ENCODE results near the gene ZNF554.

The ZNF554 gene

DNA sequence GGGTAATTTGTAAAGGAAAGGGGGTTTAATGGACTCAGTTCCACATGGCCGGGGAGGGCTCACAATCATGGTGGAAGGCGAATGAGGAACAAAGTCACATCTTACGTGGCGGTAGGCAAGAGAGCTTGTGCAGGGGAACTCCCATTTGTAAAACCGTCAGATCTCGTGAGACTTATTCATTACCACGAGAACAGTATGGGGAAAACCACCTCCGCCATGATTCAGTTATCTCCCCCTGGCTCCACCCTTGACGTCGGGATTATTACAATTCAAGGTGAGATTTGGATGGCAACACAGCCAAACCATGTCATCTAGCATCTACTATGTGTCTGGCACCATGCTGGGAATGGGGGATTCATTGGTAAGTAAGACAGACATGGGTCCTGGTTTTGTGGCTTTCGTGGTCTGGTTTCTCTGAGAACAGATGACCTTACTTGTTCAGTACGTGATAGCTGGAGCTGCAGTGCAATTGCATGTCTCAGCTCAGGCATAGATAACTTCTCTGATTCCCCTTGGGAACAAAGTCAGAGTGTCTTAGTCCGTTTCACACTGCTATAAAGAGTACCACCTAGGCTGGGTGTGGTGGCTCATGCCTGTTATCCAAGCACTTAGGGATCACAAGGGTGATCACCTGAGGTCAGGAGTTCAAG is 8.3 kb downstream of the ZNF554 start:
- no peak for DNase-seq (ENCODE audit: low spot score)

DNA sequence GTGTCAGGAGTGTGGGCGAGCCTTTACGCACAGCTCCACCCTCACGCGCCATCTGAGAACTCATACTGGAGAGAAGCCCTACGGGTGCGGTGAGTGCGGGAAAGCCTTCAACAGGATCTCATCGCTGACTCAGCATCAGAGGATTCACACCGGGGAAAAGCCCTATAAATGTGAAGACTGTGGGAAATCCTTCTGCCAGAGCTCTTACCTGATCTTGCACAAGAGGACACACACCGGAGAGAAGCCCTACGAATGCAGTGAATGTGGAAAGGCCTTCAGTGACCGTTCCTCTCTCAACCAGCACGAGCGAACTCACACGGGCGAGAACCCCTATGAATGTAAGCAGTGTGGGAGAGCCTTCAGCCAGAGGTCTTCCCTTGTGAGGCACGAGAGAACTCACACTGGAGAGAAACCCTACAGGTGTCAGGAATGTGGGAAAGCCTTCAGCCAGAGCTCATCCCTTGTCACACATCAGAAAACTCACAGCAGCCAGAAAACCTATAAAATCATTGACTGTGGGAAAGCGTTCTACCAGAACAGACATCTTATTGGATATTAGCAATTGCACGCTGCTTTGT is 14.7 kb downstream of the ZNF554 start:
- DNase-seq (ENCODE audit: low spot score) = no peak

DNA sequence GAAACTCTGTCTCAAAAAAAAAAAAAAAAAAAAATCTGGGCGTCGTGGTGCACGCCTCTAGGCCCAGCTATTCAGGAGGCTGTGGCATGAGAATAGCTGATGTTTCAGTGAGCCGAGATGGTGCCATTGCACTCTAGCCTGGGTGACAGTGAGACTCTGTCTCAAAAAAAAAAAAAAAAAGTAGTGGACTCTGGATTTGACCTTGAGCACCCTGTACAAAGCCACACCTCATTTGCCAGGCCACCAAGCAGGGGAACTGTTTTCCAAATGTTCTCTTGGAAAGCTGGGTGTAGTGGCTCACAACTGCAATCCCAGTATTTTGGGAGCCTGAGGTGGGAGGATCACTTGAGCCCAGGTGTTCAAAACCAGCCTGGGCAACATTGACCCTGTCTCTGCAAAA is 17.8 kb downstream of the ZNF554 start:
- DNase-seq (ENCODE audit: low spot score) = no peak

DNA sequence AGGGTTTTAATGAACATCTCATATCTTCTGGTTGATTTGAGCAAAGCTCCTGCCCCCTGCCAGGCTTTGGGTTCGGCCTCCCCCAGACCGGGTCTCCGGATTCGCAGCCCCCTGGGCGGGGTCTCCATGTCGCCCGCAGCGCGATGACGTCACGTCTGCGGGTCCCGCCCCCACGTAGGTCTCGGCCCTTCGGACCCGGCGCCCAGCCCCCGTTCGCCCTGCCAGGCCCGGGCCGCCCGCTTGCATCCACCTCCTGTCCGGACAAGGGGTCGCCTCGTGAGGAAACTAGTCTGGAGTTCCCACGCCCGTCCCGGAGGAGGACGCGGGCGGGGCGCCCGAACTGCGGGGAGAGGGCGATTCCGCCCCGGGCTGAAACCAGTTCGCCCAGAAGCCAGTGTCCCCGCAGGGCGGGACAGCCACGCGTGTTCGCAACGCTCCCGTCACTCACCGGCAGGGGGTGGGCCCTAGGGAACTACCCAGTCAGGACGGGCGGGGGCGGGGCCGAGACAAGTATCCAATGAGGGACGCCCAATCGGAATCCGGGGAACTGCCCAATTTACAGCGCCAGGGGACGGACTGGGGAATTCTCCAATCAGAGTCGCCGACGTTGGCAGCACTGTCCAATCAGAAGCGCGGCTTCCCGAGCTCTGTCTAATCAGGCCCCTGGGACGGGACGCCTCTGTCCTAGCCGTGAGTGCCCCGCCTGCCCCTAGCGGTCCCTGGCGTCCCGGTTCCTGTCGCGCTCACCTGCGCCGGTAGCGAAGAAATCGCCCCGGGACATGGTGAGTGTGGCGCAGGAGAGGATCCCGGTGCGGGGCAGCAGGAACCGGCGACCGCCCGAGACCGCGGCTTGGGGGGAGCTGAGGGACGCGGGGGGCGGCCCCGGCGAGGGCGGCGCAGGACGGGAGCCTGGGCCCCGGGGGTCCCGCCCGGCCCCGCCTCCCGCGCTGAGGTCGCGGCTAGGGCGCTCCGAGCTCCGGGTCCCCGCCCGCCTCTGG is 21.4 kb downstream of the ZNF554 start, which contains the start of gene ZNF555:
ZNF555 (plus strand) TSS at position 682 of the 998 bp plus-strand sequence; CDS start at position 780, 98 bp downstream.
- DNase-seq (ENCODE audit: low spot score) = peak; percentile 99

DNA sequence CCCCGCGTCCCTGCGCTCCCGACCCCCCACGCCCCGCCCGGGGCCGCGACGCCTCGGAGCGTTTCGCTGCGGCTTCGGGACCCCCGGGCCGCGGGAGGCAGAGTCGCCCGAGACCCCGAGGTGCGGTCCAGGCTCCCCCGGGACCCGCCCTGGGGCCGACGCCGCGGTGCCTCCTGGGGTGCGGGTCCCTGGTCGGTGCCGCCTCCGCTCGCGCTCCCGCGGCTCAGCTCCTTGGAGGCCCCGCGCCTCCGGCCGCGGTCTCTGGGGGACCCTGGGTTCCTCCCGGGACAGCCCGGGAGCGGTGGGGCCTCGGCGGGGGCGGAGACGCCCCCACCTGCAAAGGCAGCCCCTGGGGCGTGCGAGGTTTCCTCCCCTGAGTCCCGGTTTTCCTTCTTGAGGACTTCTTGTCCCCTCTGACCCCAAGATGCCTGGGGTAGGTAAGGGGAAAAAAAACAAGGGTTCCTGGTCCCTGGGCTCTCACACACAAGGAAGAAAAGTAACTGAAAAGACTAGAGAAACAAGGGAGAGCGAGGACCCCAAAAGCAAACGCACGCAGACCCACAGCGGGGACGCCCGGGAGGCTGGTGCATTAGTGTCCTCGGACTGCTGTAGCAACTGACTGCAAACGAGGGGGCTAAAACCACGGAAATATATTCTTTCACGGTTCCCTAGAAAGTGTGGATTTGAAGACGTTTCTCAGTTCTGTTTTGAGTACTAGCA is 22.3 kb downstream of the ZNF554 start:
- no peak for DNase-seq (ENCODE audit: low spot score)

DNA sequence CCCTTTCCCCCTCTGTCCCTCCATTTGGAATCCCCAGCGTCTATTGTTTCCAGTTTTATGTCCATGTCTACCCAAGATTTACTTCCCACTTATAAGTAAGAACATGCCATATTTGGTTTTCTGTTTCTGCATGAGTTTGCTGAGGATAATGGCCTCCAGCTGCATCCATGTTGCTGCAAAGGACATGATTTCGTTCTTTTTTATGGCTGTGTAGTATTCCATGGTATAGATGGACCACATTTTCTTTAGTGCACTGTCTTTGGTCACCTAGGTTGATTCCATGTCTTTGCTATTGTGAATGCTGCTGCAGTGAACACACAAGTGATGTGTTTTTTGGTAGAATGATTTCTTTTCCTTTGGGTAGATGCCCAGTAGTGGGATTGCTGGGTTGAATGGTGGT is 25.4 kb downstream of the ZNF554 start:
- DNase-seq (ENCODE audit: low spot score) = no peak

DNA sequence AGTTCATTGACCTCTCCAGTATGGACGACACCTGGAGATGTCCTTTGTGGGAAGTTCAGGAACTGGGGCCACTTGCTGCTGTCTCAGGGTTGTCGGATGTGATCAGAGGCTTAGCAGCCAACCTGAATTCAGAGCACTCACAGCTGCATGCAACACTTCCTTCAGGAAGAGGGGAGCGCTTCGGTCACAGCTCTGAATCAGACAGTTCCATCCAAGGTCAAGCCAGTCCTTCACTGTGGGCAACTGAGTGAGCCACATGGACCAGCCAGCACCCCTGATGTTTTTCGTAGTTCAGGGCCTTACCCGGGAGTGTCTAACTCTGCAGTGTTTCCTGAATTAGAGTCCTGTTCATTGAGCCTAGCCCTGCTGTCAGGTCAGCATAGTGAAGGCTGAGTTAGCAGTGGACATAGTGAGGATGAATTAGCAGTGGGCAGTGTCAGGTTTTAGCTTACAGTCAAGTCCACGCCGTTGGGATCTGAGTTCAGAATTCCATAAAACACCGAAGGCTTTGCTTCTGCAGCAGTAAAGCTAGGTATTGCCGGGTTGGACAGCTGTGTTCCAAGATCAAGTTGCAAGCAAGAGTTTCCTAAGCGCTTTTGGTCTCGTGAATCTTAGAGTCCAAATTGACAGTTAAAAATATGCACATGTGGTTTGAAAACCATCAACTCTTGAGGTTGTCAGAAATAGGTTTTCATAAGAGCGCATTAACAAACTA is 26.7 kb downstream of the ZNF554 start:
- no peak for DNase-seq (ENCODE audit: low spot score)

DNA sequence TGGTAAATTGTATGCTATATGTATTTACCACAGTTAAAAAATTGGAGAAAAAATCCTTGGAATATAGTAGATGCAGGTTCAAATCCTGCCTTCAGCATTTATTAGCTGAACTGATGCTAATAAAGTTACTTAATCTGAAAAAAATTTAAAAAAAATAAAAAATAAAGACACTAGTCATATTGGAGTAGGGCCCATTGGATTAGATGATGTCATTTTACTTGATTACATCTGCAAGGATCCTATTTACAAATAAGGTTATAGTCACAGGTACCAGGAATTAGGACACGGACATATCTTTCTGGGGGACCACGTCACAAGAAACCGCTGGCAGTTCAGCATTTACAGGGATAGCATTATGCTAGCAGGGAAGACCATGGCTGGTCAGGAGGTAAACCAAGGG is 27.8 kb downstream of the ZNF554 start:
- DNase-seq (ENCODE audit: low spot score) = no peak

DNA sequence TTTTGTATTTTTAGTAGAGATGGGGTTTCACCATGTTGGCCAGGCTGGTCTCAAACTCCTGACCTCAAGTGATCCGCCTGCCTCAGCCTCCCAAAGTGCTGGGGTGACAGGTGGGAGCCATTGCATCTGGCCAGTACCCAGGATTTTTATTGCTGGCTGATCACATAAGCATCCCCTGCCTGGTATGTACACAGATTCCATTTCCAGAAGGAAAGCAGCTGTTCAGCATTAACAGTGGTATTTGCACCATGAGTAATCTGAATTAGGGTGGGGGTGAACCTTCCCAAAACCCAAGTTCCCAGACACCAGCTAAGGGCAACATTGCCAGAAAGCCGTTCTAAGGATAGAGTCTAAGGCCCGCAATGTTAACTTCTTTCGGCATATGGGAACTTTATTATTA is 28.9 kb downstream of the ZNF554 start:
- no peak for DNase-seq (ENCODE audit: low spot score)

DNA sequence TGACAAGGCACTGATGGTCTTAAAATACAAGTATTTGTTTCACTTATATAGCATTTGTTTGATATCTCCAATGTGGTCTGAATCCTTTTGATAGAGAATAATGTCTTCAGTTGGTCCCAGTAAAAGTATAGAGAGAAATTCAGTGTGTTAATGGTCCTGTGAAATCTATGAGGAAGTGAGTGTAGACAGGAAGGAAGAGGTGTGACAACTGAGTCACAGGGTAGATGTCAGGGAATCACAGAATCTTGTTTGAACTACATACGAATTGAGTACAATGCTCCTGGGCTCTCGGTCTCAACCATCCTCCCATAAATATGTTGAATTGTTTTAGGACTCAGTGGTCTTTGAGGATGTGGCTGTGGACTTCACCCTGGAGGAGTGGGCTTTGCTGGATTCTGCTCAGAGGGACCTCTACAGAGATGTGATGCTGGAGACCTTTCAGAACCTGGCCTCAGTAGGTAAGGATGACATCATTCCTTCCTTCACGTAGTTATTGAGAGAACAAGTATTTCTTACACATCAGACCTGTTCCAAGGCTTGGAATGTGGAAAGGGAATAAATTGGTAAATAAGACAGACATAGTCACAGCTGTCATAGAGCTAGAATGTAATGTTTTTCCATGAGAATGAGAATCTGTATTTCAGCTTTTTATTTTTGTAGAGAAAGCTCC is 30.7 kb downstream of the ZNF554 start:
- no peak for DNase-seq (ENCODE audit: low spot score)

DNA sequence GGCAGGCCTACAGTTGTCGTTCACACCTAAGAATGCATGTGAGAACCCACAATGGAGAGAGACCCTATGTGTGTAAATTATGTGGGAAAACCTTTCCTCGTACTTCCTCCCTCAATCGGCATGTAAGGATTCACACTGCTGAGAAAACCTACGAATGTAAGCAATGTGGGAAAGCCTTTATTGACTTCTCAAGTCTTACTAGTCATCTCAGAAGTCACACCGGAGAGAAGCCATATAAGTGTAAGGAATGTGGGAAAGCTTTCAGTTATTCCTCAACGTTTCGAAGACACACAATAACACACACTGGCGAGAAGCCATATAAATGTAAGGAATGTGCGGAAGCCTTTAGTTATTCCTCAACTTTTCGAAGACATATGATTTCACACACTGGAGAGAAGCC is 32.9 kb downstream of the ZNF554 start:
- DNase-seq (ENCODE audit: low spot score) = no peak

DNA sequence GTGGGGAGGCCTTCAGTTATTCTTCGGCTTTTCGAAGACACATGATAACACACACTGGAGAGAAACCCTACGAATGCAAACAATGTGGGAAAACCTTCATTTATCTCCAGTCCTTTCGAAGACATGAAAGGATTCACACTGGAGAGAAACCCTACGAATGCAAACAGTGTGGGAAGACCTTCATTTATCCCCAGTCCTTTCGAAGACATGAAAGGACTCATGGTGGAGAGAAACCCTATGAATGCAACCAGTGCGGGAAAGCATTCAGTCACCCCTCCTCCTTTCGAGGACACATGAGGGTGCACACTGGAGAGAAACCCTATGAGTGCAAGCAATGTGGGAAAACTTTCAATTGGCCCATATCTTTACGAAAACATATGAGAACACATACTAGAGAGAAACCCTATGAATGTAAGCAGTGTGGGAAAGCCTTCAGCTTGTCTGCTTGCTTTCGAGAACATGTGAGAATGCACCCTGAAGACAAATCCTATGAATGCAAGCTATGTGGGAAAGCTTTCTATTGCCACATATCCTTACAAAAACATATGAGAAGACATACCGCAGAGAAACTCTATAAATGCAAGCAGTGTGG is 33.4 kb downstream of the ZNF554 start:
- no peak for DNase-seq (ENCODE audit: low spot score)

DNA sequence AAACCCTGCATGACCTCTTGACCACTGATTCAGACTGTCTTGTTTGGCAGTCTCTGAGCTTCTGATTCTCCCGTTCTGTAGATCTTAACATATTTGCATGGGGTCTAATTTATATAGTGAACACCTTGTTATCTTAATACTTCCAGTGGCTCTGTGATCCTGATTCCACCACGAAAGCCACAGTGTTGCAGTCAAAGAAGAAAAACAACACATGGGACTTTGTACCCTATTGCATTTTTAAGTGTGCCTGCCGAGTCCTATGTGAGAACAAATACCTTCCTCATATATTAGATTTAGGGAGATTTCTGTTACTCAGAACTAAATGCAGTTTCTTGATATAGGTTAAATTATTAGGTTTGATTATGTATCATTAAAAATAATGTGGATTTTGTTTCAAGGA is 35.2 kb downstream of the ZNF554 start:
- DNase-seq (ENCODE audit: low spot score) = no peak

DNA sequence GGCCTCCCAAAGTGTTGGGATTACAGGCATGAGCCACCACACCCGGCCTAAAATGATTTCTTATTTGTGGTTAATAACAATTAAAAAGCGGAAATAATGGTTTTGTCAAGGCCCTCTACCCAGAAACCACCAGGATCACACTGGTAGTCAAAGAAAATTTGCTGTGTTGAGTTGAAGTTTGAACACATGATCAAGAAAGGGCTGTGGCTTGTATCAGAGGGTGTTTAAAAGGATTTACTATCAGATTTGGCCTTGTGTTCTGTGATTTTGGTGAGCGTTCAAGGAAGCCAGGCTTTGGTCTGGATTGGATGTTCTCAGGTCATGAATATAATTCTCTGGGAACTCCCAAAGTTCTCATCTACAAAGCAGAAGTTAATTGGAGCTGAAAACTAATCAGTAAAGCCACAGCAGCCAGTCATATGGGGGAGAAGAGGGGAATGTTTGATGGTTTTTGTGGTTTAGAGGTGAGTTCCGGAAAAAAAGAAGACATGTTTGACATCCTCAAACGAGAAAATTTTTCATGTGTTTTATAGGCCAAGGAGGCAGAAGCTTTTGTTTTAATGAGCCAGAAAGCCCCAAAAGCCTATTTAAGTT is 36.9 kb downstream of the ZNF554 start:
- no peak for DNase-seq (ENCODE audit: low spot score)

DNA sequence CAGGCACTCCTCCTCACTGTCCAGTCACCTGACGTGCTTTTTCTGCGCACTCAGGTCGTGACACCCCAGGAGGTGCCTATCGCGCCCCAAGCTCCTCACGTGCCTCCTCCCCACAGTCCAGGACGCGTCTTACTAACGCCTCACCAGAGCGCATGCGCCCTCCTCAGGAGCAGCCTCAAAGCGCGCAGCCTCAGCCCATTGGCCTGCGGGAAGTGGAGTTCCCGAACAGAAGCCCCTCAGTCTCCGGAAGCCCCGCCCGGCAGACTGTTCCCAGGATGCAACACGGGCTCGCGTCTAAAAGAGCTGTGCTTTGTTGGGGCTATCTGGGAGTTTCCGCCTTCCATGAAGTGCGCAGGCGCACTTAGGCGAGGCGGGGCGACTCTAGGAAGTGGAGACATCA is 39.2 kb downstream of the ZNF554 start:
- no peak for DNase-seq (ENCODE audit: low spot score)

DNA sequence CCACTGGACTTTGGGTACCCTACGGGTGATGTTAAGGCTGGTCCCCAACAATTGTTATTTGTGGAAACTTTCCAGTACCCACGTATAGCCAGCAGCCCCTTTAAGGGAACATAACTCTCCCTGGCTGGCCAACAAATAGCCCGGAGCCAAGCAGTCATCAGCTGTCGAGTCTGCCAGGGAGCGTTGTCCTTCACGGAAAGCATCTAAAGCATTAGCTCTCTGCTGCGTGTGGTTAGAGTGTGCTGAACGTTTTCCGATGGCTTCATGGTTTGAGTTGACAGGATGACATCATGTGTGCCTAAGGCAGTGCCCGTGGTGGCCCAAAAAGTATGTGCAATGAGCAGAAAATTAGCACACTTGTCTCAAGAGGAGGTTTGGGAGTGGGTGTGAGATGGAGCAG is 44.1 kb downstream of the ZNF554 start:
- no peak for DNase-seq (ENCODE audit: low spot score)

DNA sequence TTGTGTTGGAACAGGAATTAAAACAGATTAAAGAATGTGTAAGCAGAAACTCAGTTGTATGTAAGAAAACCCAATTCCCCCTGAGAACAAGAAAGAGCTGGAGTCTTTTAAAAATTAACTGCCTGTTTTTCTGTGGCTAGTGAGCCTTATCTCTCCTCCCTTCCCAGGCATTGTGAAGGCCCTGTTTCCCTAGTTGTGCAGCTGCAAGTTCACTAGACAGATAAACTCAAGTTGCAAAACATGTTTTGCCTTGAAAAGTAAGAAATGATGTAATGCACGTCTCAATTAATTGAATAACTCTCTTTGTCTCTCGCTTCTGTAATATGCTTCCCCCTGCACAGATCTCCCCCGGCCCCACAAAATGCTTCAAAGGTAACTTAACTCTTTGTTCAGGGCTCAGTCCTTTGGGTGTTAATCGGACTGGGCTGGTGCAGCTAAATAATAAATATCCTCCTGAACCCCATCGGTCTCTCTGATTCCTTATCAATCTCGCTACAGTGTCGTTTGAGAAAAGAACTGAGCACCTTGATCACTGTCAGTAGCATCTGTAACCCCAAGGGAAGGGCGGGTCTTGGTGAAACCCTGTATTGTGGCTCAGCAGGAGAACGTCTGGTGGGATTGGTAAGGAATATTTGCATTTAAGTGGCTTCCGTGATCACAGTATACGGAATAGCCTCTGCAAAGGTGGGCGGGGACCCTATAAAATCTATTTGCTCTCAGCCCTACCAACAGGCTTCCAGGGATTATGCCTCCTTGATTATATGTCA is 45.8 kb downstream of the ZNF554 start:
- no peak for DNase-seq (ENCODE audit: low spot score)

DNA sequence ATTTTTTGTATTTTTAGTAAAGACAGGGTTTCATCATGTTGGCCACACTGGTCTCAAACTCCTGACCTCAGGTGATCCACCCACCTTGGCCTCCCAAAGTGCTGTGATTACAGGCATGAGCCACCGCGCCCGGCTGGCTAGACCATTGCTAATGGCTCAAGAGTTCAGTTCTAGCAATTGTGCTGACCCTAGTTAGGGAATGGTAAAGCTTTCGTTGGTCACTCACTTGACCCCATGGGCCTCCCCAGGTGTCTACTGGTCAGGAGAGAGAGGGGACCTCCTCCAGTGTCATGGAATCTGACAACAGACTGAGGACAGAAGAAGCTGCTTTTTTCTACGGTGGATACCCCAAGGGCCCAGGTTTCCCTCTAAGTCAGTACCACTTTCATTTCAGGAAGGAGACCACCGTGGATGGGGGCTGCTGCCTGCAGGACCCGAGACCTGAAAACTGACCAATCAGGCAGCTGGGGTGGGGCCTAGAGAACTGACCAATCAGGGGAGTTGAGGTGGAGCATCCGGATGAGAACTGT is 46.9 kb downstream of the ZNF554 start:
- no peak for DNase-seq (ENCODE audit: low spot score)
